HEK293 (cell line): ENCODE measurements around the gene SCFD2.
"Not testable (repeated sequence)": the region's sequence is repeated elsewhere in the genome, so short reads cannot be mapped to it uniquely, and the experiment has no call there.

ENCODE experiments used
- CTCF ChIA-PET: fragments of 350-600 bp; formaldehyde crosslinking; extraction: SDS; loops from one replicate; lab custom pipeline; 2021; ENCODE audit warnings: antibody characterized with exemption; lab: Yijun Ruan, JAX
- POLR2A ChIA-PET: fragments of 300-600 bp; formaldehyde crosslinking; extraction: SDS; loops from one replicate; lab custom pipeline; 2020; ENCODE audit warnings: antibody characterized with exemption, inconsistent platforms; lab: Yijun Ruan, JAX
- H3K27ac ChIP-seq: fragments of 200-500 bp; sonication (Bioruptor generic); 2 replicates; pipeline ENCODE4 v1.5.1; 2014; ENCODE audit warnings: low read depth, low read length, control low read depth, inconsistent platforms; ENCODE audit errors: extremely low read depth
- H3K36me3 ChIP-seq, 2 experiments: fragments of 200-500 bp in 1 of 2; sonication (Bioruptor generic) in 1 of 2; 1 replicate in 1 of 2; 2 replicates in 1 of 2; pipeline ENCODE4 v1.5.1; 2014 to 2017; ENCODE audit warnings: inconsistent platforms in 2 of 2, low read length in 2 of 2; ENCODE audit not compliant: control insufficient read depth in 2 of 2, insufficient read depth in 1 of 2
- H3K4me1 ChIP-seq: fragments of 200-500 bp; sonication (Bioruptor generic); 2 replicates; pipeline ENCODE4 v1.5.1; 2014; ENCODE audit warnings: mild to moderate bottlenecking, low read length, inconsistent platforms; ENCODE audit not compliant: control insufficient read depth, insufficient read depth
- H3K4me3 ChIP-seq: 2 replicates; pipeline ENCODE4 v1.5.1; 2011; ENCODE audit warnings: low read depth, mild to moderate bottlenecking, control low read depth, low read length, moderate library complexity
- H3K9me3 ChIP-seq: fragments of 200-500 bp; sonication (Bioruptor generic); 2 replicates; pipeline ENCODE4 v1.5.1; 2014; ENCODE audit warnings: low read depth, low read length, inconsistent platforms; ENCODE audit not compliant: control insufficient read depth, insufficient read depth
- AEBP2 ChIP-seq: fragments of 450-650 bp; formaldehyde crosslinking; IDR thresholded peaks from 2 replicates; pipeline ENCODE4 v1.5.1; 2016; ENCODE audit warnings: missing biosample characterization, missing genetic modification characterization, borderline replicate concordance
- CTCF ChIP-seq: fragments of 450-650 bp; formaldehyde crosslinking; IDR thresholded peaks from 2 replicates; pipeline ENCODE4 v1.5.1; 2016; ENCODE audit warnings: missing biosample characterization, missing genetic modification characterization
- HOXA7 ChIP-seq: sonication (generic); formaldehyde crosslinking; IDR thresholded peaks from 2 replicates; pipeline ENCODE4 v1.8.1; 2022; ENCODE audit warnings: missing genetic modification reagents, borderline replicate concordance
- KLF7 ChIP-seq: fragments of 450-650 bp; formaldehyde crosslinking; IDR thresholded peaks from 2 replicates; pipeline ENCODE4 v1.5.1; 2016; ENCODE audit warnings: missing biosample characterization, missing genetic modification characterization, borderline replicate concordance
- KLF9 ChIP-seq: fragments of 450-650 bp; formaldehyde crosslinking; IDR thresholded peaks from 2 replicates; pipeline ENCODE4 v1.5.1; 2016; ENCODE audit warnings: missing biosample characterization, missing genetic modification characterization, low read depth
- SP2 ChIP-seq: fragments of 450-650 bp; formaldehyde crosslinking; IDR thresholded peaks from 2 replicates; pipeline ENCODE4 v1.5.1; 2016; ENCODE audit warnings: missing biosample characterization, missing genetic modification characterization
- ZFP41 ChIP-seq: fragments of 450-650 bp; formaldehyde crosslinking; IDR thresholded peaks from 2 replicates; pipeline ENCODE4 v1.5.1; 2016; ENCODE audit warnings: missing biosample characterization, missing genetic modification characterization, borderline replicate concordance
- ZNF114 ChIP-seq: fragments of 450-650 bp; formaldehyde crosslinking; IDR thresholded peaks from 2 replicates; pipeline ENCODE4 v1.5.0; 2017; ENCODE audit warnings: missing biosample characterization, missing genetic modification characterization
- ZNF23 ChIP-seq: fragments of 450-650 bp; formaldehyde crosslinking; IDR thresholded peaks from 2 replicates; pipeline ENCODE4 v1.5.1; 2016; ENCODE audit warnings: missing biosample characterization, missing genetic modification characterization, borderline replicate concordance
- ZNF274 ChIP-seq, 2 experiments: fragments of 200-500 bp in 1 of 2; fragments of 450-650 bp in 1 of 2; sonication (Bioruptor generic) in 1 of 2; formaldehyde crosslinking in 1 of 2; IDR thresholded peaks; 2 replicates each; pipeline versions ENCODE4 v1.5.1 to v1.6.1; 2014 to 2016; ENCODE audit warnings: borderline replicate concordance in 1 of 2, inconsistent platforms in 1 of 2, low read length in 1 of 2, missing biosample characterization in 1 of 2, missing genetic modification characterization in 1 of 2
- ZNF335 ChIP-seq: fragments of 450-650 bp; formaldehyde crosslinking; conservative IDR thresholded peaks from 2 replicates; pipeline ENCODE4 v1.5.1; 2016; ENCODE audit warnings: missing biosample characterization, missing genetic modification characterization
- ZNF341 ChIP-seq: fragments of 450-650 bp; formaldehyde crosslinking; IDR thresholded peaks from 2 replicates; pipeline ENCODE4; 2016; ENCODE audit warnings: low read depth, missing biosample characterization, missing genetic modification characterization
- ZNF426 ChIP-seq: fragments of 450-650 bp; formaldehyde crosslinking; IDR thresholded peaks from 2 replicates; pipeline ENCODE4 v1.5.1; 2017; ENCODE audit warnings: missing biosample characterization, missing genetic modification characterization, mild to moderate bottlenecking, inconsistent platforms, moderate library complexity
- ZNF571 ChIP-seq: fragments of 450-650 bp; formaldehyde crosslinking; IDR thresholded peaks from 2 replicates; pipeline ENCODE4 v1.5.0; 2017; ENCODE audit warnings: missing biosample characterization, missing genetic modification characterization
- ZNF629 ChIP-seq: fragments of 450-650 bp; formaldehyde crosslinking; IDR thresholded peaks from 2 replicates; pipeline ENCODE4 v1.5.1; 2017; ENCODE audit warnings: missing biosample characterization, missing genetic modification characterization
- ZNF654 ChIP-seq: fragments of 450-650 bp; formaldehyde crosslinking; IDR thresholded peaks from 2 replicates; pipeline ENCODE4 v1.5.1; 2016; ENCODE audit warnings: low read depth, missing biosample characterization, missing genetic modification characterization
- ZNF660 ChIP-seq: fragments of 450-650 bp; IDR thresholded peaks from 2 replicates; pipeline ENCODE4 v1.5.1; 2018; ENCODE audit warnings: missing biosample characterization, mild to moderate bottlenecking, missing genetic modification characterization
- ZNF670 ChIP-seq: fragments of 450-650 bp; formaldehyde crosslinking; IDR thresholded peaks from 2 replicates; pipeline ENCODE4 v1.5.1; 2016; ENCODE audit warnings: missing biosample characterization, missing genetic modification characterization, low read depth
- ZSCAN23 ChIP-seq: fragments of 450-650 bp; formaldehyde crosslinking; IDR thresholded peaks from 2 replicates; pipeline ENCODE4 v1.5.1; 2016; ENCODE audit warnings: missing biosample characterization, missing genetic modification characterization
- TF ChIP-seq, protein P1 (sequence below): fragments of 450-650 bp; formaldehyde crosslinking; IDR thresholded peaks from 2 replicates; pipeline ENCODE4 v1.5.1; 2016; ENCODE audit warnings: missing biosample characterization, missing genetic modification characterization
- TF ChIP-seq, protein P2 (sequence below): fragments of 450-650 bp; formaldehyde crosslinking; IDR thresholded peaks from 2 replicates; pipeline ENCODE4 v1.5.1; 2017; ENCODE audit warnings: missing biosample characterization, missing genetic modification characterization
- TF ChIP-seq, protein P3 (sequence below): fragments of 450-650 bp; formaldehyde crosslinking; IDR thresholded peaks from 2 replicates; pipeline ENCODE4 v1.5.1; 2016; ENCODE audit warnings: missing biosample characterization, missing genetic modification characterization

Gene SCFD2

DNA sequence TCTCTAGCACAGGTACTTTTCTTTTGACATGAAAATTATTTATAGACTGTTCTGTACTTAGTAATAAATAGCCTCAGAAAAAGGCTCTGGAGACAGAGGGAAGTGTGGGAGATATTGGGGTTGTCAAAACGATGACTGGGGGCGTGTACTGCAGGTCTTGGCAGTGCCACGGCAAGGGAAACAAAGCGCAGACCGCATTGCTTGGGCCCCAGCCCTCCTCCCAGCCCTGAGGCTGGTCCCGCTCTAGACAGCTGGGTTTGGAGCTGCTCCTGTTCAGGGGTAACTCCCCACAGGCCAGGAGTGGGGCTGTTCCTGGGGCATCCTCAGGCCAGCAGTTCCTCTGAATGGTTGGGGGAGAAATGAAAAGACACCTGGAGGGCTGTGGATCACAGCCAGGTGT lies 372.1 kb downstream of the SCFD2 start:
- Histone ChIP-seq H3K36me3 (no peaks in the 10 kb centered on the region), H3K9me3 (no peaks in the 10 kb centered on the region), H3K4me1 (no peaks in the 10 kb centered on the region), H3K4me3 (no peak overlapping the region), H3K27ac (no peak overlapping the region)
- ChIA-PET CTCF (no interaction called here), POLR2A (no interaction called here)
- TF ChIP-seq ZNF426 (tag by site-specific recombination): no peak
- TF ChIP-seq KLF9: no peak
- no peak for TF ChIP-seq ZNF114 (tag by site-specific recombination)
- no peak for TF ChIP-seq ZNF629
- TF ChIP-seq ZNF23 (tag by site-specific recombination): no peak
- TF ChIP-seq ZFP41 (tag by site-specific recombination): no peak
- TF ChIP-seq ZNF274 (IDR thresholded peaks at IDR 0.05; ENCODE audit: low read length): no peak
- TF ChIP-seq ZNF274 (tag by site-specific recombination; IDR thresholded peaks at IDR 0.05; ENCODE audit: borderline replicate concordance): no peak
- no peak for TF ChIP-seq HOXA7 (CRISPR knock-in tag)
- TF ChIP-seq AEBP2 (tag by site-specific recombination): no peak
- TF ChIP-seq SP2: no peak
- TF ChIP-seq, protein P1, sequence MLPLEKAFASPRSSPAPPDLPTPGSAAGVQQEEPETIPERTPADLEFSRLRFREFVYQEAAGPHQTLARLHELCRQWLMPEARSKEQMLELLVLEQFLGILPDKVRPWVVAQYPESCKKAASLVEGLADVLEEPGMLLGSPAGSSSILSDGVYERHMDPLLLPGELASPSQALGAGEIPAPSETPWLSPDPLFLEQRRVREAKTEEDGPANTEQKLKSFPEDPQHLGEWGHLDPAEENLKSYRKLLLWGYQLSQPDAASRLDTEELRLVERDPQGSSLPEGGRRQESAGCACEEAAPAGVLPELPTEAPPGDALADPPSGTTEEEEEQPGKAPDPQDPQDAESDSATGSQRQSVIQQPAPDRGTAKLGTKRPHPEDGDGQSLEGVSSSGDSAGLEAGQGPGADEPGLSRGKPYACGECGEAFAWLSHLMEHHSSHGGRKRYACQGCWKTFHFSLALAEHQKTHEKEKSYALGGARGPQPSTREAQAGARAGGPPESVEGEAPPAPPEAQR (tag by site-specific recombination): no peak
- TF ChIP-seq ZNF341: no peak

DNA sequence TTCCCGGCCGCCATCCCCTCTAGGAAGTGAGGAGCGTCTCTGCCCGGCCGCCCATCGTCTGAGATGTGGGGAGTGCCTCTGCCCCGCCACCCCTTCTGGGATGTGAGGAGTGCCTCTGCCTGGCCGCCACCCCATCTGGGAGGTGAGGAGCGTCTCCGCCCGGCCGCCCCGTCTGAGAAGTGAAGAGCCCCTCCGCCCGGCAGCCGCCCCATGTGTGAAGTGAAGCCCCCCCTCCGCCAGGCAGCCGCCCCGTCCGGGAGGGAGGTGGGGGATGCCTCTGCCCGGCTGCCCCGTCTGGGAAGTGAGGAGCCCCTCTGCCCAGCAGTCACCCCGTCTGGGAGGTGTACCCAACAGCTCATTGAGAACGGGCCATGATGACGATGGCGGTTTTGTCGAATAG lies 373.3 kb downstream of the SCFD2 start:
- H3K4me1 ChIP-seq, CTCF ChIA-PET, H3K36me3 ChIP-seq, H3K27ac ChIP-seq, H3K9me3 ChIP-seq, POLR2A ChIA-PET, H3K4me3 ChIP-seq: not testable (repeated sequence)

DNA sequence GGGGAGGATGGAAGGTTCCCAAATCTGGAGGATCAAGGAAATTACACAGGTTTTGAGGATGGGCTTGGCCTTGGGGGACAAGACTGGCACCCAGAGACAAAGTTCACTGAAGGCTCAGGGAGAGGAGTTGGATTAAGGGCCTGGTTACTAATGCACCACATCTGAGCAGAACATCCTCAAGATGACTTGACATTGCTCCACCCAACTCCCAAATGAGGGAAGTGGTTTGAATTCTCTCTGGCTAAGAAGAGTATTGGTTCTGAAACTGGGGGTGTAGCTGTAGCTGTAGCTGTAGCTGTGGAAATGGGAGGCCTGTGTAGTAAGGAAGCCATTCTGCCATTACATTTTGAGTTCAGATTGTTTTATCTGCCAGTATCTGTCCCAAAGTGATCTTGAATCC lies 374.4 kb downstream of the SCFD2 start:
- Histone ChIP-seq H3K4me1 (0 out of 2 replicates have a peak, but pooled peaks cover 2% of the 10 kb centered on the region), H3K4me3 (no peak overlapping the region), H3K27ac (no peak overlapping the region), H3K9me3 (no peaks in the 10 kb centered on the region), H3K36me3 (no peaks in the 10 kb centered on the region)
- POLR2A ChIA-PET: no interaction called here
- CTCF ChIA-PET: no interaction called here
- TF ChIP-seq ZSCAN23 (tag by site-specific recombination) (no peak), ZNF571 (no peak), KLF7 (tag by site-specific recombination) (no peak), ZNF654 (tag by site-specific recombination) (no peak), ZNF335 (no peak), CTCF (tag by site-specific recombination) (no peak), ZNF670 (tag by site-specific recombination) (no peak), ZNF660 (no peak)
- TF ChIP-seq, protein P2, sequence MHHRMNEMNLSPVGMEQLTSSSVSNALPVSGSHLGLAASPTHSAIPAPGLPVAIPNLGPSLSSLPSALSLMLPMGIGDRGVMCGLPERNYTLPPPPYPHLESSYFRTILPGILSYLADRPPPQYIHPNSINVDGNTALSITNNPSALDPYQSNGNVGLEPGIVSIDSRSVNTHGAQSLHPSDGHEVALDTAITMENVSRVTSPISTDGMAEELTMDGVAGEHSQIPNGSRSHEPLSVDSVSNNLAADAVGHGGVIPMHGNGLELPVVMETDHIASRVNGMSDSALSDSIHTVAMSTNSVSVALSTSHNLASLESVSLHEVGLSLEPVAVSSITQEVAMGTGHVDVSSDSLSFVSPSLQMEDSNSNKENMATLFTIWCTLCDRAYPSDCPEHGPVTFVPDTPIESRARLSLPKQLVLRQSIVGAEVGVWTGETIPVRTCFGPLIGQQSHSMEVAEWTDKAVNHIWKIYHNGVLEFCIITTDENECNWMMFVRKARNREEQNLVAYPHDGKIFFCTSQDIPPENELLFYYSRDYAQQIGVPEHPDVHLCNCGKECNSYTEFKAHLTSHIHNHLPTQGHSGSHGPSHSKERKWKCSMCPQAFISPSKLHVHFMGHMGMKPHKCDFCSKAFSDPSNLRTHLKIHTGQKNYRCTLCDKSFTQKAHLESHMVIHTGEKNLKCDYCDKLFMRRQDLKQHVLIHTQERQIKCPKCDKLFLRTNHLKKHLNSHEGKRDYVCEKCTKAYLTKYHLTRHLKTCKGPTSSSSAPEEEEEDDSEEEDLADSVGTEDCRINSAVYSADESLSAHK (tag by site-specific recombination): no peak
- TF ChIP-seq, protein P3, sequence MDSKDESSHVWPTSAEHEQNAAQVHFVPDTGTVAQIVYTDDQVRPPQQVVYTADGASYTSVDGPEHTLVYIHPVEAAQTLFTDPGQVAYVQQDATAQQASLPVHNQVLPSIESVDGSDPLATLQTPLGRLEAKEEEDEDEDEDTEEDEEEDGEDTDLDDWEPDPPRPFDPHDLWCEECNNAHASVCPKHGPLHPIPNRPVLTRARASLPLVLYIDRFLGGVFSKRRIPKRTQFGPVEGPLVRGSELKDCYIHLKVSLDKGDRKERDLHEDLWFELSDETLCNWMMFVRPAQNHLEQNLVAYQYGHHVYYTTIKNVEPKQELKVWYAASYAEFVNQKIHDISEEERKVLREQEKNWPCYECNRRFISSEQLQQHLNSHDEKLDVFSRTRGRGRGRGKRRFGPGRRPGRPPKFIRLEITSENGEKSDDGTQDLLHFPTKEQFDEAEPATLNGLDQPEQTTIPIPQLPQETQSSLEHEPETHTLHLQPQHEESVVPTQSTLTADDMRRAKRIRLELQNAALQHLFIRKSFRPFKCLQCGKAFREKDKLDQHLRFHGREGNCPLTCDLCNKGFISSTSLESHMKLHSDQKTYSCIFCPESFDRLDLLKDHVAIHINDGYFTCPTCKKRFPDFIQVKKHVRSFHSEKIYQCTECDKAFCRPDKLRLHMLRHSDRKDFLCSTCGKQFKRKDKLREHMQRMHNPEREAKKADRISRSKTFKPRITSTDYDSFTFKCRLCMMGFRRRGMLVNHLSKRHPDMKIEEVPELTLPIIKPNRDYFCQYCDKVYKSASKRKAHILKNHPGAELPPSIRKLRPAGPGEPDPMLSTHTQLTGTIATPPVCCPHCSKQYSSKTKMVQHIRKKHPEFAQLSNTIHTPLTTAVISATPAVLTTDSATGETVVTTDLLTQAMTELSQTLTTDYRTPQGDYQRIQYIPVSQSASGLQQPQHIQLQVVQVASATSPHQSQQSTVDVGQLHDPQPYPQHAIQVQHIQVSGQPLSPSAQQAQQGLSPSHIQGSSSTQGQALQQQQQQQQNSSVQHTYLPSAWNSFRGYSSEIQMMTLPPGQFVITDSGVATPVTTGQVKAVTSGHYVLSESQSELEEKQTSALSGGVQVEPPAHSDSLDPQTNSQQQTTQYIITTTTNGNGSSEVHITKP (tag by site-specific recombination): no peak
